SHP77 (cell line): ENCODE measurements around the gene CAB39L.
"Not testable (repeated sequence)": the region's sequence is repeated elsewhere in the genome, so short reads cannot be mapped to it uniquely, and the experiment has no call there.

ENCODE experiments used
- DNase-seq, 2 experiments: peaks; one replicate each; lab custom pipeline; 2025; lab: John Stamatoyannopoulos, UW

The CAB39L gene

DNA sequence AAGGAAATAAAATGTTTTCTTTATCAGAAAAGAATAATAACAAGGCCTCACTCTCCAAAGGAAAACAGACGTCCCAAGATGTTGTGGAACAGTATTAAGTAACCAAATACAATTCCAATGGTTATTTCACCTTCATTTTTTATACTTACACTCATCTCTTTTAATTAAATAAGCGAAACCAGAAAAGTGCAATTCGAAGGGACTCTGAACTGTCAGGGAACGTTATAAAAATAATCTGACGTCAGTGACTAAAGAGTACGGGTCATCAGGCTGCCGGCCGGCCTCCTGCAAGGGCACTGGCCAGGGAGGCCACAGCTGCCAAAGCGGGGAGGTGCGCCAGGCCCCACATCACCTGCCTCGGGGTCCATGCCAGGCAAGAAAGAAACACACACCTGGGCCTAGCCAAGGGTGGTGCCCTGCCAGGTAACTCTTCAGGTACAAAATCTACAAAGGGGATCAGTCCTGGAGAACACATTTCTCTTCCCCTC is 134.9 kb downstream of the CAB39L start:
- DNase-seq = no peak

DNA sequence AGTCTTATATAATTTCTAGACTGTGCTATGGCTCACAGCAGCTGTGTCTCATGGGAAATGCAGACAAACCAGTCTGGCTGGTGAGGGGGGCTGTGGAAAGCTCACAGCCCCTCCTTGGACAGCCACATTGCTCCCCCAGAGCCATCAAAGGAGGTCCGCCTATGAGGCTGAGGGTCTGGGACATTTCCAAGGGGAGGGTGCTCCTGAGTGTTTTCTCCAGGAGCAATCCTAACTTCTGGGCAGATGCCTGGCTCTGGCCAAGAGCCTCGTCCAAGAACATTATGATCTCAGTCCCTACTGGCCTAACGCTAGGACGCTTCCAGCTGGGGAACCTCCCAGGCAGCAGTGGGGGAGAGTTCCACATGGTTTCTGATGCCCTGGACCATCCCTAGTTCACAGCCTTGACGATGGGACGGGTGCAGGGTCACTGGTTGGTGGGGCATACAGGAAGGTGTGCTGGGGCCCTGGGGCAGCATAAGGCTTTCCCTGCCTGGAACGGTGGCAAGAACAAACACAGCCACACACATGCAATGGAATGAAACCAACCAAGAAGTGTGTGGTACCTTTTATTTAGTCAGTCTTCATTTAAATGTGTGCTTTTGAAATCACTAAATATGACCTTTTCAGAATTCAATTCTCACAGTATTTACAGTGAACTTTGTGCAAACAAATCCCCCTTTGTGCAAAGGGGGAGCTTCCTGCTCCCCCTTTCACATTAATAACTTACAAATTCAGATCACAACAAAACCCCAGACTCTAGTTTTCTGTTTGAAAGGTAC is 135.6 kb downstream of the CAB39L start:
- no peak for DNase-seq

DNA sequence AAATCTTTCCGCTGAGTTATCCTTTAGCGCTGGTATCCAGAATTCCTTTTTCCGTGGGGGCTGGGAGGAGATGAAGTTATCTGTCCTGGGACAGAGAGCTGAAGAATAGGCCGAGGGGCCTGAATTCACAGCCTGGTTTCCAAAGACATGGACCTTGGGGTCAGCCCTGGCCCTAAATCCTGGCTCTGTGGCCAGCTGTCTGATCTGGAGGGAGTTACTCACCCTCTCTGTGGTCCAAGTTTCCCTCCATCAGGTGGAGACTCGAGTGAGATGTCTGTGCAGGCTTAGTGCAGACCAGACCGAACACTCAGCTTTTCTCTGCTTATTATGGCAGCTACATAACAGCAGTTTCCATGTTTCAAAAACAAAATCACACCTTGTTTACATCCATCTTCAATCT is 136.5 kb downstream of the CAB39L start:
- no peak for DNase-seq

- no peak for DNase-seq
These were observed 138.0 kb downstream of the CAB39L start for GRCh38 chr13:49305792-49306425.

GRCh38 chr13:49304763-49305700 is 138.8 kb downstream of the CAB39L start:
- no peak for DNase-seq

DNA sequence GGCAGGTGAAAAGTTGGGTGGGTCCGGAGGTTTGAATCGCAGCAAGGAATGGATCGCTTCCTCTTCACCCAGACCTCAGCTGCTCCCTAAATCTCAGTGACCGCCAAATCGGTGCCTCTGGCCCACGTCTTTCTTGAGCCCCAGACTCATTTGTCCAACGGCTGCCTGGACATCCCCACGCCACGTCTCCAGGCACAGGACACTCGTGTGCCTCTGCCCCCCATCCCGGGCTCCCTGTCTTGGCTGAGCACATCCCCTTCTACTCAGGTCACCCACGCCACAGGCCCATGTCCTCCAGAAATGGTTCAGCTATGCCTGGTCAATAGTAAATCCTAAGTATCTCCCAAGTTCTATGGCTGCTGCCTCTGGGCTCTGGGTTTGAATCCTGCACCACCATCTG is 139.5 kb downstream of the CAB39L start:
- DNase-seq = no peak

DNA sequence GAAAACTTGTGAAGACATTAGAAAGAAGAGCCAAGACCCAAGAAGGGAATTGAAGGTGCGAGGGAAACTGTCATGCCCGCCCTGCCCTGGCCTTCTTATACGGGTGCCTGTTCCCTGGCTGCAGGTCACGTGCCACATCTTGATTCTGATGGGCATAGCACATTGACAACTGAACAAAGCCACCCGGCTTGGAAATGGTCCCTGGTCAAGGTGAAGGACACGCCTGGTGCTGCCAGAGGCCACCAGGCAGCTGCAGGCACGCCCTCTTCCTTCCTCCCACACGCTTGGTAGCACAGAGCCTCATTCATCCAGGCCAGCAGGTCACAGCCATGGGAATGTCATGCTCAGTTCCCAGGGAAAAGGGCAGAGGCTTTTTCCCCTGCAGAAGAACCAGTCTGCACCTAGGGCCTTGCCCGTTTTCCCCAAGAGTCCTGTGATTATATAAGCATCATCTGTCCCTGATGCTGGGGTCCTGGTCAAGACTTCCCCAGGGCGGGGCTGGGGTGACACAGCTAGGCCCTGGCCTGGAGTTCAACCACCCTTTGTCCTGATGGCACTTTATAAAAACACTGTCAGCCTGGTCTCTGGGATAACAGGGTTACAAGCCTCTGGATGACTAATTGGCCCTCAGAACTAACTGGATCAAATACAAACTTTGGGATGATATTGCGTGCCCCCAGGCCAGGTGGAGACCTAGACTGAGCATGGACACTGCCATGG is 140.2 kb downstream of the CAB39L start:
- DNase-seq = no peak

- DNase-seq = no peak
These were observed 141.0 kb downstream of the CAB39L start for GRCh38 chr13:49302817-49303216.

- no peak for DNase-seq
These were observed 141.6 kb downstream of the CAB39L start for GRCh38 chr13:49302222-49302621.

GRCh38 chr13:49300739-49301589 is 142.9 kb downstream of the CAB39L start:
- peak; percentile 49 to 65 for DNase-seq

GRCh38 chr13:49300276-49300675 is 143.6 kb downstream of the CAB39L start:
- DNase-seq = no peak

DNA sequence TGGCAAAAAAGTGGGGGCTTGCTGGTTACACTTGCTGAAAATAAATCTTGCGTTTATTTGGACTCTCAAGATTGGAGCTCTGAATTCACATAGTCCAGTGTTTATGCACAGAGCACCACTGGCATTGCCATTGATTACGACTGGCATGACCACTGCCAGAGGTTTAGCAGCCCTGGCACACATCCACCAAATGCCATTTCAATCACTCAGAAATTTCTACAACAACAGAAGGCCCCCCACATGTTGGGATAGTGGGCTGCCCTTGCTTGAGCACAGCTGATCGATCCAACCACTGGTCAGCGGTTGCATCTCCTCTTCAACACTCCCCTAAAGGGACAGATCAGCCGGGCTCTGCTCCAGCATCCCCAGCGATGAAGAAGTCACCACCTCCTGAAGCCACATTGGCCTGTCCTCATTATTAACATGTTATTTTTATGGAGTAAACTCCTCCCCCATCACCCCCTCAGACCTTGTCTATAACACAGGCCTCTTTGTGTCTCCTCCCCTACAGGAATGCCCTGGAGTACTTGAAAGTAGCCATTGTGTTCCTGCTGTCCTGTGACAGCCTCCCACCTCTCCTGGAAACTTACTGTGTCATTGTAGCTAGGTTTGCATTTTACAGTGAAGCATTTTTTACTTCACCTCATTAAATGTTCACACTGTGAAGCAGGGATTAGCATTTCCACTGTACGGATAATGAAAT is 144.8 kb downstream of the CAB39L start:
- DNase-seq = no peak

DNA sequence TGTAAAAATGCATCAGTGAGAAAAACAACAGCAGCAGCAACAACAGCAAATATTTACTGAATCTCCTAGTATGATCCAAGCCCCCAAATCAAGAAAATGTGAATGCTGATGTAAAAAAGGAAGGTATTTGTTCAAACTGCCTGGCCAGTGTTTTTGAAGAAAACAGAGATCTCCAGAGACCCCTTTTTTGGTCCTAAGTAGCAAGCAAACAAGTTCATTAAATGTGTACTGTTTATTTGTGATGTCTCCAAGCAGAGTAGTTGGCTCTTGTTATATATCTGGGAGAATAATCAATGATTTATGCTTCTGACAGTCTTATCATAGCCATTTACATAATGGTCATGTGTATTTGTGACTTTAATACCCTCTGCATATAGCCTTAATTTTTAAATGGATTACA is 145.4 kb downstream of the CAB39L start:
- no peak for DNase-seq

GRCh38 chr13:49297338-49297737 is 146.5 kb downstream of the CAB39L start:
- no peak for DNase-seq

DNA sequence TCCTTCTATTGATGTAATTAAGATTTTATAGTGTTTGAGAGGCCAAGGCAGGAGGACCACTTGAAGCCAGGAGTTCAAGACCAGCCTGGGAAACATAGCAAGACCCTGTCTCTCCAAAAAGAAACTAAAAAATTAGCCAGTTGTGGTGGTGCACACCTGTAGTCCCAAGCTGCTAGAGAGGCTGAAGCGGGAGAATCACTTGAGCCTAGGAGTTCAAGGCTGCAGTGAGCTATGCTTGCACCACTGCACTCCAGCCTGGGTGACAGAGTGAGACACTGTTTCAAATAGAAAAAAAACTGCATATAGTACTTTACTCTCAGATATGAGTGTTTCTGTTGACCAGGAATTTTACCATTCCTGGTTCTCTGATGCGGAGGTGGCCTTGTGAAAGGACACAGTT is 147.2 kb downstream of the CAB39L start:
- no peak for DNase-seq

- no peak for DNase-seq
These were observed 148.6 kb downstream of the CAB39L start for GRCh38 chr13:49295244-49295643.

DNA sequence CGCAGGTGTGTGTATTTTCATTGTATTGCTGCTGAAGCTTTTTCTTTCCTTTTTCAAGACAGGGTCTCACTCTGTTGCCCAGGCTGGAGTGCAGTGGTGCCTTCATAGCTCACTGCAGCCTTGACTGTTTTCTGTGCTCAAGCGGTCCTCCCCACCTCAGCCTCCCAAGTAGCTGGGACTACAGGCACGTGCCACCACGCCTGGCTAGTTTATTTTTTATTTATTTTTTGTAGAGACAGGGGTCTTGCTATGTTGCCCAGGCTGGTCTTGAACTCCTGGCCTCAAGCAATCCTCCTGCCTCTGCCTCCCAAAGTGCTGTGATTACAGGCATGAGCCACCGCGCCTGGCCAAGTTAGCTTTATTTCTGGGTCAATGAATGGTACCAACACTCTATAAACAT is 149.1 kb downstream of the CAB39L start:
- DNase-seq = not testable (repeated sequence)

DNA sequence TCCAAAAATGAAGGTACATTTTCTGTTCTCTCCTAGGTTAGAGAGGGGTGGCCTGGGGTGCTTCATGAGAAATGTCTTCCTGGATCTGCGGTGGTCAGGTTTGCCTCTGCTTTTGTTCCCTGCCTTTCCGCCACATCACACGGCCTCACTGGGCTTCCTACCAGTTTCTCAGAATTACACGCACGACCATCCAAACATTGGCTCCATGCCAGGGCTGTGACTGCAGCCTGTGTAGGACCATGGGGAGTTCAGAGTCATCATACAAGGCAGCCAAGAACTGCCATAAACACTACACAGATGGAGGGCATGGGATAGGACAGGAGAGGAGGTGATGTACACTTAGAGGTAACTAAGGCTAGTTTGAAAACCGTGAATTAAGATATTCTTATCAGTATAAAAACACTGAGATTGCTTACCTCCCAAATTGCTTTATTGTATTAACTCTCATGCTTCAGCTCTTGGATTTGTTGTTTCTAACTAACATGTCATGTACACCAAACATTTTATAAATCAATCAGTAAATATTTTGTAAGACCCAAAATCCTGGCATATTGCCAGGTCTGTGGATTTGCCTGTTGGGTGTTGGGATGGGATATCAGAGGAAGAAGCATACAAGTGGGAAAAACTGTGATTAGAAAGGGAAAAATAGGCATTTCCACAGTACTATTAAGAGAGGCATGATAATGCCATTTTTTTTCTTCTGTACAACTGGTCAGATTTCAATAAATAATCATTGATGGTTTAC is 150.9 kb downstream of the CAB39L start:
- DNase-seq = peak; percentile 37 to 43

- DNase-seq = no peak
These were observed 155.4 kb downstream of the CAB39L start for GRCh38 chr13:49288458-49288857.
